ENCODE data around the gene SLC26A4. TPM values are rescaled to one million over a fixed set of nuclear protein-coding genes. Genes with fewer than 3 reads are reported as not detected.

The SLC26A4 gene
- total RNA-seq, 1 donor from 2014 or later = 1.0 TPM

- no peaks in the 10 kb centered on the region for H3K27me3 ChIP-seq (ENCODE audit: low read depth)
- peaks cover 31% of the 10 kb centered on the region for H3K36me3 ChIP-seq
- no peaks in the 10 kb centered on the region for H3K9me3 ChIP-seq
- ATAC-seq (peak; percentile 68 to 80), DNase-seq (no peak)
- peaks cover 9% of the 10 kb centered on the region for H3K4me1 ChIP-seq
- no peak overlapping the region for H3K27ac ChIP-seq
- intact Hi-C loops (cut with DNase I) = no loop called here
- TF ChIP-seq CTCF (IDR thresholded peaks at IDR 0.05) = no peak
- no peak overlapping the region for H3K4me3 ChIP-seq
Observed at GRCh38 chr7:107622429-107622828, 38.2 kb upstream of the SLC26A4 start.

- DNase-seq (no peak), ATAC-seq (no peak)
- H3K27me3 ChIP-seq (ENCODE audit: low read depth) = no peaks in the 10 kb centered on the region
- peaks cover 26% of the 10 kb centered on the region for H3K36me3 ChIP-seq
- peaks cover 9% of the 10 kb centered on the region for H3K4me1 ChIP-seq
- H3K27ac ChIP-seq = no peak overlapping the region
- no peaks in the 10 kb centered on the region for H3K9me3 ChIP-seq
- TF ChIP-seq CTCF (IDR thresholded peaks at IDR 0.05) = no peak
- intact Hi-C loops (cut with DNase I) = no loop called here
- H3K4me3 ChIP-seq = no peak overlapping the region
Observed at GRCh38 chr7:107622894-107623293, 37.7 kb upstream of the SLC26A4 start.

- Histone ChIP-seq H3K27ac (no peak overlapping the region), H3K27me3 (ENCODE audit: low read depth) (no peaks in the 10 kb centered on the region), H3K36me3 (peaks cover 16% of the 10 kb centered on the region), H3K4me1 (peaks cover 8% of the 10 kb centered on the region), H3K9me3 (no peaks in the 10 kb centered on the region), H3K4me3 (no peak overlapping the region)
- no peak for TF ChIP-seq CTCF (IDR thresholded peaks at IDR 0.05)
- ATAC-seq (no peak), DNase-seq (no peak)
- intact Hi-C loops (cut with DNase I) = no loop called here
Observed at GRCh38 chr7:107627002-107627401, 33.6 kb upstream of the SLC26A4 start.

- Histone ChIP-seq H3K9me3 (no peaks in the 10 kb centered on the region), H3K4me3 (no peak overlapping the region), H3K36me3 (peaks cover 9% of the 10 kb centered on the region), H3K4me1 (no peaks in the 10 kb centered on the region), H3K27me3 (ENCODE audit: low read depth) (no peaks in the 10 kb centered on the region), H3K27ac (no peak overlapping the region)
- DNase-seq (peak; percentile 44), ATAC-seq (peak in 1 of 2 donors; percentile 49)
- intact Hi-C loops (cut with DNase I) = no loop called here
- no peak for TF ChIP-seq CTCF (IDR thresholded peaks at IDR 0.05)
Observed at GRCh38 chr7:107628461-107629064, 32.1 kb upstream of the SLC26A4 start.

DNA sequence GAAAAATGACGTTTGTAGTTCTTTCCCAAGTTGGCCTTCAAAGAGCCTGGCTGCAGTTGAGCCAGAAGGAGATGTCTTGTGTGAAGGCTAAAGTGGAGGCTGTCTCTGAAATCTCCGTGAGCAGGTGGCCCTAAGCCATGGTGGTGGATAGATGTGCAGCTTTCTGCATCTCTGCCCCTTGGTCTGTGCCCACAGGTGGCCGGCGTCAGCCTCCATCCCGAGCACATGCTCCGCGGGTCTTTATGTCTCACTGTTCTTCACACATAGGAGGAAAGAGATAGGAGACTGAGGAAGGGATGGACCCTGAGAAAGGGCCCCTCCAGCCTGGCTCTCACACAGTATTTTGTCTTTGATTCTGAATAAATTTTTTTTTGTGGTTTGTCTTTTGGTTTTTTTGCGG lies 30.3 kb upstream of the SLC26A4 start:
- no peak overlapping the region for H3K27ac ChIP-seq
- intact Hi-C loops (cut with DNase I) = no loop called here
- H3K36me3 ChIP-seq = peaks cover 9% of the 10 kb centered on the region
- DNase-seq = no peak
- no peak overlapping the region for H3K4me3 ChIP-seq
- TF ChIP-seq CTCF (IDR thresholded peaks at IDR 0.05) = no peak
- no peak for ATAC-seq
- H3K27me3 ChIP-seq (ENCODE audit: low read depth) = no peaks in the 10 kb centered on the region
- no peaks in the 10 kb centered on the region for H3K9me3 ChIP-seq
- no peaks in the 10 kb centered on the region for H3K4me1 ChIP-seq

Data from lower lobe of right lung (tissue), 2 donors.